LNCaP clone FGC (cell line): ENCODE results near the gene EPHB1.

Experiments used
- DNase-seq: peaks from one replicate; pipeline ENCODE4 v3.0.0-alpha.2; 2011; ENCODE audit warnings: low read depth
- H3K4me3 ChIP-seq: 2 replicates; pipeline ENCODE4 v1.5.1; 2011; ENCODE audit warnings: mild to moderate bottlenecking, low read depth, low read length, control low read depth
- CTCF ChIP-seq: IDR thresholded peaks from 2 replicates; pipeline ENCODE4 v1.5.1; 2012; ENCODE audit warnings: mild to moderate bottlenecking; ENCODE audit not compliant: control insufficient read depth, insufficient read depth; ENCODE audit errors: extremely low read depth

Gene EPHB1

GRCh38 chr3:135238236-135238830, 443.3 kb downstream of the EPHB1 start:
- DNase-seq: no peak
- H3K4me3 ChIP-seq: no peak overlapping the region
- TF ChIP-seq CTCF: no peak

GRCh38 chr3:135238871-135239614, 444.0 kb downstream of the EPHB1 start:
- DNase-seq: no peak
- no peak overlapping the region for H3K4me3 ChIP-seq
- no peak for TF ChIP-seq CTCF

- no peak for DNase-seq
- no peak for TF ChIP-seq CTCF
- H3K4me3 ChIP-seq: no peak overlapping the region
Measured at GRCh38 chr3:135239615-135239884, 444.5 kb downstream of the EPHB1 start.

DNA sequence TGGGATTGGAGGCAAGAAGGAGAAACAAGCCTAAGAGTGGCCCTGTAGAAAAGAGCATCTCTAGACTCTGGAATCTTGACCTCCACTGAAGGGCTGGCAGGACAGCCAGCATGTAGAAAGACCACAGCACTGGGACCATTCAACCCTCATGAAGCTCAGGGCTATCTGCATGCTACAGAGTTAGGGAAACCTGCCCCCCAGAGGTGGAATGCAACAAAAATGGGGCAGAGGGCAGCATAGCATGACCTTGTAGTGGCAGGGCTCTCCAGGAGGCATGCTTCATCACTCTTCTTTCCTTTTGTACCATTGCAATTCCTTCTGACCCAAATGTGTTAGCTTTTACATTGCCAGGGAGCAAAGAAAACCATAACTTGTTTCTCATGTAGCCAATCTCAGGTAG, 445.4 kb downstream of the EPHB1 start:
- TF ChIP-seq CTCF: 0 out of 2 replicates have a peak, but pooled peaks have one; percentile 4
- H3K4me3 ChIP-seq: no peak overlapping the region
- no peak for DNase-seq

- DNase-seq: no peak
- no peak for TF ChIP-seq CTCF
- H3K4me3 ChIP-seq: no peak overlapping the region
Measured at GRCh38 chr3:135242285-135242684, 447.2 kb downstream of the EPHB1 start.

DNA sequence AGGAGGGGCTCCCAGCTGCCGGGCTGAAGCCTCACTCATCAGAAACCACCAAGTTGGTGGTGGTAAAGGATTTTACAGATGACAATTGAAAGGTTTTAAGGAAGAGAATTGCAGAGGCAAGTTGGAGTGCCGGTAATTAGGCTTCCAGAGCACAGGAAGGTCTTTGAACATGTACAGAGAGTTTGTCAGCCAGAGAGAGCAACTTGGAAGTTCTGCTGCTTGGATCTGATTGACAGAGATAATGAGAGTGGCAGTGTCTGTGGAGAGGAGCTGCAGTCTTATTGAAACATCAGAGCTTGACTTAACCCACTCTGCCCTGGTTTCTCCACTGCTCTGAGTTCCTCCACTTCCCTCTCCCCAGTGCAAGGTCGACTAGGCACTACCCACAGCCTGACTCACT, 448.6 kb downstream of the EPHB1 start:
- TF ChIP-seq CTCF: no peak
- no peak overlapping the region for H3K4me3 ChIP-seq
- no peak for DNase-seq

GRCh38 chr3:135246027-135246426, 451.0 kb downstream of the EPHB1 start:
- no peak for DNase-seq
- no peak for TF ChIP-seq CTCF
- no peak overlapping the region for H3K4me3 ChIP-seq
